K562 (cell line): ENCODE measurements around the gene TUBB4B. TPM values are rescaled to one million over a fixed set of nuclear protein-coding genes. Genes with fewer than 3 reads are reported as not detected.

Experiments used
- ARID4B ChIP-seq: sonication (generic); formaldehyde crosslinking; IDR thresholded peaks from 2 replicates; pipeline ENCODE4 v1.8.0; 2022; ENCODE audit warnings: mild to moderate bottlenecking, missing genetic modification reagents
- CCNT2 ChIP-seq: IDR thresholded peaks from 2 replicates; pipeline ENCODE4 v1.6.1; 2011; ENCODE audit warnings: borderline replicate concordance, low read depth, mild to moderate bottlenecking, moderate library complexity, mixed read lengths, low read length; ENCODE audit not compliant: insufficient read length; ENCODE audit errors: extremely low read depth
- ETS2 ChIP-seq: IDR thresholded peaks from 2 replicates; pipeline ENCODE4 v1.6.1; 2016; ENCODE audit warnings: borderline replicate concordance, missing genetic modification characterization, mild to moderate bottlenecking, moderate library complexity, missing compliant biosample characterization; ENCODE audit not compliant: poor library complexity, severe bottlenecking
- FOXP4 ChIP-seq: sonication (generic); formaldehyde crosslinking; IDR thresholded peaks from 2 replicates; pipeline ENCODE4 v1.8.0; 2022; ENCODE audit warnings: mild to moderate bottlenecking, missing genetic modification reagents, borderline replicate concordance
- HDAC3 ChIP-seq: fragments of 450-650 bp; IDR thresholded peaks from 2 replicates; pipeline ENCODE4 v1.6.1; 2018; ENCODE audit warnings: borderline replicate concordance, mild to moderate bottlenecking, moderate library complexity; ENCODE audit not compliant: partially characterized antibody
- MAX ChIP-seq: sonication (generic); formaldehyde crosslinking; IDR thresholded peaks from 2 replicates; pipeline ENCODE4 v1.9.0; 2022; ENCODE audit warnings: mild to moderate bottlenecking, missing genetic modification reagents
- MEF2D ChIP-seq: conservative IDR thresholded peaks from 2 replicates; pipeline ENCODE4 v1.6.1; 2016; ENCODE audit warnings: low read depth, missing genetic modification characterization, missing compliant biosample characterization
- MITF ChIP-seq: IDR thresholded peaks from 2 replicates; pipeline ENCODE4 v1.6.1; 2014; ENCODE audit warnings: antibody characterized with exemption
- NFXL1 ChIP-seq: fragments of 450-650 bp; formaldehyde crosslinking; IDR thresholded peaks from 2 replicates; pipeline ENCODE4 v1.4.0; 2021; ENCODE audit warnings: mild to moderate bottlenecking
- OTX1 ChIP-seq: fragments of 450-650 bp; formaldehyde crosslinking; IDR thresholded peaks from 2 replicates; pipeline ENCODE4 v1.4.0; 2022; ENCODE audit warnings: mild to moderate bottlenecking
- YY1 ChIP-seq, 3 experiments: IDR thresholded peaks; 2 replicates each; pipeline ENCODE4 v1.6.1; 2011; ENCODE audit warnings: low read length in 2 of 3, mild to moderate bottlenecking in 2 of 3, moderate library complexity in 2 of 3, borderline replicate concordance in 1 of 3, control low read depth in 1 of 3, low read depth in 1 of 3; ENCODE audit not compliant: insufficient read depth in 3 of 3, insufficient replicate concordance in 2 of 3, control insufficient read depth in 1 of 3, insufficient read length in 1 of 3; ENCODE audit errors: extremely low read depth in 1 of 3
- ZBTB1 ChIP-seq: sonication (generic); formaldehyde crosslinking; IDR thresholded peaks from 2 replicates; pipeline ENCODE4 v1.8.1; 2023; ENCODE audit warnings: missing genetic modification reagents, low read depth, mild to moderate bottlenecking, borderline replicate concordance
- ZNF644 ChIP-seq: fragments of 200-800 bp; sonication (Bioruptor generic); IDR thresholded peaks from 2 replicates; pipeline ENCODE4 v1.6.1; 2016; ENCODE audit warnings: low read depth, missing genetic modification characterization, missing compliant biosample characterization
- polyA plus RNA-seq, 8 experiments: library from polyadenylated mRNA; depleted of rRNA in 4 of 8; stranded (reverse) in 5 of 8; unstranded in 3 of 8; fragments of >200 nt; fragmentation: Nextera tagmentation in 2 of 8; fragmentation: Illumina TruSeq in 1 of 8; extraction: Ambion mirVana in 2 of 8; extraction: Trizol in 1 of 8; gene quantifications; 2 replicates each; pipeline versions ENCODE4 v1.2.1 to v1.2.3, GENCODE V29; 2011 to 2014; ENCODE audit warnings: inconsistent platforms in 1 of 8, missing spikeins in 1 of 8
- total RNA-seq, 7 experiments: library from RNA; depleted of rRNA in 6 of 7; stranded (reverse); fragments of >200 nt in 6 of 7; fragmentation: Illumina TruSeq in 2 of 7; extraction: Trizol in 2 of 7; gene quantifications; 2 replicates each; pipeline versions ENCODE4 v1.2.1 to v1.2.3, GENCODE V29; 2011 to 2021; ENCODE audit warnings: low replicate concordance in 1 of 7
- TF ChIP-seq, protein P1 (sequence below): sonication (generic); formaldehyde crosslinking; IDR thresholded peaks from 2 replicates; pipeline ENCODE4 v1.8.1; 2023; ENCODE audit warnings: mild to moderate bottlenecking, missing genetic modification reagents

TUBB4B gene
- total and polyA plus RNA-seq, 9 of the 15 experiments (the other 6 are each of a cell fraction or from before 2014, with no cell fraction given), result 24.1 to 443 (median 268) TPM

- TF ChIP-seq ARID4B, result peak; percentile 33; the same call in 1 of the 2 replicates
- peak; percentile 9 for TF ChIP-seq CCNT2
- TF ChIP-seq, protein P1, sequence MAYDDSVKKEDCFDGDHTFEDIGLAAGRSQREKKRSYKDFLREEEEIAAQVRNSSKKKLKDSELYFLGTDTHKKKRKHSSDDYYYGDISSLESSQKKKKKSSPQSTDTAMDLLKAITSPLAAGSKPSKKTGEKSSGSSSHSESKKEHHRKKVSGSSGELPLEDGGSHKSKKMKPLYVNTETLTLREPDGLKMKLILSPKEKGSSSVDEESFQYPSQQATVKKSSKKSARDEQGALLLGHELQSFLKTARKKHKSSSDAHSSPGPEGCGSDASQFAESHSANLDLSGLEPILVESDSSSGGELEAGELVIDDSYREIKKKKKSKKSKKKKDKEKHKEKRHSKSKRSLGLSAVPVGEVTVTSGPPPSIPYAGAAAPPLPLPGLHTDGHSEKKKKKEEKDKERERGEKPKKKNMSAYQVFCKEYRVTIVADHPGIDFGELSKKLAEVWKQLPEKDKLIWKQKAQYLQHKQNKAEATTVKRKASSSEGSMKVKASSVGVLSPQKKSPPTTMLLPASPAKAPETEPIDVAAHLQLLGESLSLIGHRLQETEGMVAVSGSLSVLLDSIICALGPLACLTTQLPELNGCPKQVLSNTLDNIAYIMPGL (CRISPR knock-in tag), result no peak
- TF ChIP-seq MEF2D, result no peak
- TF ChIP-seq OTX1 (CRISPR knock-in tag), result no peak
- no peak for TF ChIP-seq YY1 (IDR thresholded peaks at IDR 0.05; ENCODE audit: borderline replicate concordance in 1 of 3, control insufficient read depth in 1 of 3, extremely low read depth in 1 of 3, insufficient read depth in 3 of 3, insufficient read length in 1 of 3, insufficient replicate concordance in 2 of 3, low read depth in 1 of 3, low read length in 2 of 3)
- TF ChIP-seq MITF, result no peak
- no peak for TF ChIP-seq MAX
- TF ChIP-seq FOXP4 (CRISPR knock-in tag), result no peak
- TF ChIP-seq HDAC3, result no peak
- TF ChIP-seq NFXL1, result no peak
- no peak for TF ChIP-seq ETS2 (tag)
- no peak for TF ChIP-seq ZNF644 (tag)
- TF ChIP-seq ZBTB1 (CRISPR knock-in tag), result no peak
Measured at GRCh38 chr9:137278721-137279711, 37.9 kb downstream of the TUBB4B start (continued).
